ENCODE results near the gene TECTB. TPM values are rescaled to one million over a fixed set of nuclear protein-coding genes. Genes with fewer than 3 reads are reported as not detected.

TECTB gene
- total RNA-seq, 1 donor from 2014 or later = not detected

- DNase-seq (ENCODE audit: low read depth) = no peak
- Histone ChIP-seq H3K27me3 (ENCODE audit: control insufficient read depth, insufficient read depth, low read length) (no peaks in the 10 kb centered on the region), H3K4me3 (ENCODE audit: low read depth, low read length) (no peak overlapping the region), H3K36me3 (ENCODE audit: control insufficient read depth, insufficient read depth, low read length) (no peaks in the 10 kb centered on the region)
- no peak for FAIRE-seq
- no peak for TF ChIP-seq CTCF (IDR thresholded peaks at IDR 0.05; ENCODE audit: insufficient read depth, low read length, severe bottlenecking)
Observed at GRCh38 chr10:112353046-112353445, 69.8 kb downstream of the TECTB start.

Other genes with a start within 250 kb of the TECTB start
- 9.2 and 10.4 TPM in 2 replicates for gene GPAM, start 99.6 kb upstream of the TECTB start, total RNA-seq
- under 0.01 TPM in 1 of 2 replicates, not detected in the other for gene ACSL5, start 90.7 kb downstream of the TECTB start, total RNA-seq
- gene ZDHHC6, start 163.5 kb downstream of the TECTB start, total RNA-seq = 20.2 and 23.4 TPM in 2 replicates
- gene VTI1A, start 163.8 kb downstream of the TECTB start, total RNA-seq = 36.6 and 42.4 TPM in 2 replicates